ENCODE data around the gene ANO2.

Gene ANO2

GRCh38 chr12:5773550-5773949 lies 171.5 kb downstream of the ANO2 start:
- TF ChIP-seq CEBPB (IDR thresholded peaks at IDR 0.05) (no peak), EGR1 (IDR thresholded peaks at IDR 0.05) (no peak), MAX (IDR thresholded peaks at IDR 0.05) (no peak), ZBTB7A (IDR thresholded peaks at IDR 0.05; ENCODE audit: low read depth) (no peak), YY1 (IDR thresholded peaks at IDR 0.05; ENCODE audit: low read depth) (no peak)
- TF ChIP-seq, protein P1, sequence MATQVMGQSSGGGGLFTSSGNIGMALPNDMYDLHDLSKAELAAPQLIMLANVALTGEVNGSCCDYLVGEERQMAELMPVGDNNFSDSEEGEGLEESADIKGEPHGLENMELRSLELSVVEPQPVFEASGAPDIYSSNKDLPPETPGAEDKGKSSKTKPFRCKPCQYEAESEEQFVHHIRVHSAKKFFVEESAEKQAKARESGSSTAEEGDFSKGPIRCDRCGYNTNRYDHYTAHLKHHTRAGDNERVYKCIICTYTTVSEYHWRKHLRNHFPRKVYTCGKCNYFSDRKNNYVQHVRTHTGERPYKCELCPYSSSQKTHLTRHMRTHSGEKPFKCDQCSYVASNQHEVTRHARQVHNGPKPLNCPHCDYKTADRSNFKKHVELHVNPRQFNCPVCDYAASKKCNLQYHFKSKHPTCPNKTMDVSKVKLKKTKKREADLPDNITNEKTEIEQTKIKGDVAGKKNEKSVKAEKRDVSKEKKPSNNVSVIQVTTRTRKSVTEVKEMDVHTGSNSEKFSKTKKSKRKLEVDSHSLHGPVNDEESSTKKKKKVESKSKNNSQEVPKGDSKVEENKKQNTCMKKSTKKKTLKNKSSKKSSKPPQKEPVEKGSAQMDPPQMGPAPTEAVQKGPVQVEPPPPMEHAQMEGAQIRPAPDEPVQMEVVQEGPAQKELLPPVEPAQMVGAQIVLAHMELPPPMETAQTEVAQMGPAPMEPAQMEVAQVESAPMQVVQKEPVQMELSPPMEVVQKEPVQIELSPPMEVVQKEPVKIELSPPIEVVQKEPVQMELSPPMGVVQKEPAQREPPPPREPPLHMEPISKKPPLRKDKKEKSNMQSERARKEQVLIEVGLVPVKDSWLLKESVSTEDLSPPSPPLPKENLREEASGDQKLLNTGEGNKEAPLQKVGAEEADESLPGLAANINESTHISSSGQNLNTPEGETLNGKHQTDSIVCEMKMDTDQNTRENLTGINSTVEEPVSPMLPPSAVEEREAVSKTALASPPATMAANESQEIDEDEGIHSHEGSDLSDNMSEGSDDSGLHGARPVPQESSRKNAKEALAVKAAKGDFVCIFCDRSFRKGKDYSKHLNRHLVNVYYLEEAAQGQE (IDR thresholded peaks at IDR 0.05; ENCODE audit: low read depth): no peak

- TF ChIP-seq RAD21 (IDR thresholded peaks at IDR 0.05; ENCODE audit: low read depth): no peak
- TF ChIP-seq EGR1 (IDR thresholded peaks at IDR 0.05): no peak
- no peak for TF ChIP-seq CREB1 (IDR thresholded peaks at IDR 0.05; ENCODE audit: low read depth)
- TF ChIP-seq, protein P1 (IDR thresholded peaks at IDR 0.05; ENCODE audit: low read depth): no peak
- no peak for TF ChIP-seq FOXM1 (IDR thresholded peaks at IDR 0.05; ENCODE audit: borderline replicate concordance, low read depth)
- TF ChIP-seq EP300 (IDR thresholded peaks at IDR 0.05; ENCODE audit: borderline replicate concordance): no peak
- TF ChIP-seq TEAD4 (IDR thresholded peaks at IDR 0.05): no peak
- TF ChIP-seq ZBTB7A (IDR thresholded peaks at IDR 0.05; ENCODE audit: low read depth): no peak
- TF ChIP-seq USF1 (IDR thresholded peaks at IDR 0.05): no peak
- TF ChIP-seq NFIC (IDR thresholded peaks at IDR 0.05): no peak
- TF ChIP-seq YY1 (IDR thresholded peaks at IDR 0.05; ENCODE audit: low read depth): no peak
- TF ChIP-seq TAF1 (IDR thresholded peaks at IDR 0.05; ENCODE audit: low read depth): no peak
- no peak for TF ChIP-seq CEBPB (IDR thresholded peaks at IDR 0.05)
- TF ChIP-seq MAX (IDR thresholded peaks at IDR 0.05): no peak
- no peak for TF ChIP-seq TCF12 (IDR thresholded peaks at IDR 0.05; ENCODE audit: low read depth)
Measured at GRCh38 chr12:5771756-5772155, 173.3 kb downstream of the ANO2 start.

GRCh38 chr12:5770727-5771126 lies 174.3 kb downstream of the ANO2 start:
- TF ChIP-seq EP300 (IDR thresholded peaks at IDR 0.05; ENCODE audit: borderline replicate concordance) (no peak), RAD21 (IDR thresholded peaks at IDR 0.05; ENCODE audit: low read depth) (no peak), TEAD4 (IDR thresholded peaks at IDR 0.05) (no peak), CEBPB (IDR thresholded peaks at IDR 0.05) (no peak), CREB1 (IDR thresholded peaks at IDR 0.05; ENCODE audit: low read depth) (no peak), YY1 (IDR thresholded peaks at IDR 0.05; ENCODE audit: low read depth) (no peak)

DNA sequence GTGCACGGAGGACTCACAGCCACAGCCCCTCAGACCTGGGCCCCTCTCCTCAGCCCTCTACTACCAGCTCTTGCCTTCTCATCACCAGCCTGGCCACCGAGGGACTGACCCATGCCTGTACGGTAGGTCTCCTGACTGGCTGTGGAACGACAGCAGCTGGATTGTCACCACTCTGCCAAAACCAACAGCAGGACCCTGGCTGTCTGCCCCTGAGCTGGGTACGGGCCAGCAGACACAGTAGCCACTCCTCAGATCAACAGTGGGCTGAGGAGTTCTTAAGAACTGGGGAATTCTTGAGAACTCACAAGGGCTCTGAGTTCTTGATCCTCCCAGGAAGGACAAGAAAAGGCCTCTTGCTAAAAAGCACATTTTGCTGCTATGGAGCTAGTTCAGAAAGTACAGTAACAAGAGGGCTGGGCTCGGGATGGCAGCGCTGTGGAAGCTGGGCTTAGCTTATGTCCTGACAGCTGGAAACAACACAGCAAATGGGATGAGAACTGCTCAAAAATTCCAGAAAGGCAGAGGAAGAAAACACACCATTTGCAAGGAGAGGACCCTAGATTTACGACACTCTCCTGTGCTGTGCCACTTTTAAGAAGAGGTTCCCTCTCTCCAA lies 176.4 kb downstream of the ANO2 start:
- TF ChIP-seq USF1 (IDR thresholded peaks at IDR 0.05): no peak
- TF ChIP-seq EP300 (IDR thresholded peaks at IDR 0.05; ENCODE audit: borderline replicate concordance): no peak
- no peak for TF ChIP-seq CEBPB (IDR thresholded peaks at IDR 0.05)
- no peak for TF ChIP-seq YY1 (IDR thresholded peaks at IDR 0.05; ENCODE audit: low read depth)
- no peak for TF ChIP-seq ZBTB7A (IDR thresholded peaks at IDR 0.05; ENCODE audit: low read depth)
- TF ChIP-seq, protein P1 (IDR thresholded peaks at IDR 0.05; ENCODE audit: low read depth): no peak
- TF ChIP-seq CREB1 (IDR thresholded peaks at IDR 0.05; ENCODE audit: low read depth): no peak
- no peak for TF ChIP-seq NFIC (IDR thresholded peaks at IDR 0.05)
- no peak for TF ChIP-seq TCF12 (IDR thresholded peaks at IDR 0.05; ENCODE audit: low read depth)
- no peak for TF ChIP-seq TAF1 (IDR thresholded peaks at IDR 0.05; ENCODE audit: low read depth)
- TF ChIP-seq TEAD4 (IDR thresholded peaks at IDR 0.05): no peak
- TF ChIP-seq MAX (IDR thresholded peaks at IDR 0.05): no peak
- no peak for TF ChIP-seq RAD21 (IDR thresholded peaks at IDR 0.05; ENCODE audit: low read depth)
- no peak for TF ChIP-seq EGR1 (IDR thresholded peaks at IDR 0.05)
- TF ChIP-seq FOXM1 (IDR thresholded peaks at IDR 0.05; ENCODE audit: borderline replicate concordance, low read depth): no peak
